Nephron (organoid): Measurements from ENCODE around the gene SLC2A5.

Experiments used
- H3K27ac Mint-ChIP-seq, 3 experiments: 2 replicates each; pipeline ENCODE4 v1.8.0; 2020; ENCODE audit warnings: mixed read lengths in 3 of 3, mild to moderate bottlenecking in 2 of 3, moderate library complexity in 1 of 3
- H3K27me3 Mint-ChIP-seq: 2 replicates; pipeline ENCODE4 v1.8.0; 2021; ENCODE audit warnings: low read depth, mild to moderate bottlenecking, moderate library complexity, mixed read lengths
- H3K36me3 Mint-ChIP-seq: 2 replicates; pipeline ENCODE4 v1.8.0; 2020; ENCODE audit warnings: low read depth, mixed read lengths
- H3K4me1 Mint-ChIP-seq: 2 replicates; pipeline ENCODE4 v1.8.0; 2020; ENCODE audit warnings: mixed read lengths
- H3K4me3 Mint-ChIP-seq, 3 experiments: 2 replicates each; pipeline ENCODE4 v1.8.0; 2020; ENCODE audit warnings: mild to moderate bottlenecking in 3 of 3, mixed read lengths in 3 of 3, moderate library complexity in 2 of 3
- H3K9me3 Mint-ChIP-seq: 2 replicates; pipeline ENCODE4 v1.8.0; 2020; ENCODE audit warnings: mixed read lengths
- TF ChIP-seq, protein P1 (sequence below), 3 experiments: fragments of 200-600 bp; sonication (generic); IDR thresholded peaks; one replicate each; pipeline ENCODE4 v1.5.0; 2021; ENCODE audit warnings: antibody characterized with exemption in 3 of 3; ENCODE audit not compliant: unreplicated experiment in 3 of 3

SLC2A5 gene

DNA sequence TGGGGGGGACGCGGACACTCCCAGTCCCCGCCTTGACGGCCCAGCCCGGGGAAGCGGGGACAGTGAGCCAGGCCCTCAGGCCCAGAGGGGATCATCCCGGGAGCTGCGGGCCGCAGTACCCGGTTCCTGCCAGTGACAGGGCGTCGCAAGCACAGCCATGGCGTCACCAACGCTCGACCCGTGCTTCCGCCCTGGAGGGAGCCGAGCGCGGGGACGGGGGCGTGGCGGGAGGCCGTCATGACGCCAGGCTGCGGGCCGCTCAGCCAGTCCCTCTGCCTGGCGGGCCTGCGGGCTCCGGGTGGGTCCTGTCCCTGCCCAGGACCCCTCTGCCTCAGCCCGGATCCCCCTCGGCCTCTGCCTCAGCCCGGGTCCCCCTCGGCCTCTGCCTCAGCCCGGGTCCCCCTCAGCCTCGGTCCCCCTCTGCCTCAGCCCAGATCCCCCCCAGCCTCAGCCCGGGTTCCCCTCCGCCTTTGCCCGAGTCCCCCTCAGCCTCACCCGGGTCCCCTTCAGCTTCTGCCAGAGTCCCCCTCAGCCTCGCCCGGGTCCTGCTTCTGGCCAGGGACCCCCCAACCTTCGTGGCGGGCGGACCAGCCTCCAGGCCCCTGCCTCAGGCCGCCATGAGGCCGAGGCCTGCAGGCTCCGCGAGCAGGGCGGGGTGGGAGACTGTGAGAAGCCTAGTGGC lies 2.3 kb upstream of the SLC2A5 start:
- H3K4me3 Mint-ChIP-seq, result no peak overlapping the region
- H3K27me3 Mint-ChIP-seq, result peaks cover 14% of the 10 kb centered on the region
- H3K27ac Mint-ChIP-seq, result no peak overlapping the region
- no peaks in the 10 kb centered on the region for H3K9me3 Mint-ChIP-seq
- no peaks in the 10 kb centered on the region for H3K36me3 Mint-ChIP-seq
- TF ChIP-seq, protein P1, sequence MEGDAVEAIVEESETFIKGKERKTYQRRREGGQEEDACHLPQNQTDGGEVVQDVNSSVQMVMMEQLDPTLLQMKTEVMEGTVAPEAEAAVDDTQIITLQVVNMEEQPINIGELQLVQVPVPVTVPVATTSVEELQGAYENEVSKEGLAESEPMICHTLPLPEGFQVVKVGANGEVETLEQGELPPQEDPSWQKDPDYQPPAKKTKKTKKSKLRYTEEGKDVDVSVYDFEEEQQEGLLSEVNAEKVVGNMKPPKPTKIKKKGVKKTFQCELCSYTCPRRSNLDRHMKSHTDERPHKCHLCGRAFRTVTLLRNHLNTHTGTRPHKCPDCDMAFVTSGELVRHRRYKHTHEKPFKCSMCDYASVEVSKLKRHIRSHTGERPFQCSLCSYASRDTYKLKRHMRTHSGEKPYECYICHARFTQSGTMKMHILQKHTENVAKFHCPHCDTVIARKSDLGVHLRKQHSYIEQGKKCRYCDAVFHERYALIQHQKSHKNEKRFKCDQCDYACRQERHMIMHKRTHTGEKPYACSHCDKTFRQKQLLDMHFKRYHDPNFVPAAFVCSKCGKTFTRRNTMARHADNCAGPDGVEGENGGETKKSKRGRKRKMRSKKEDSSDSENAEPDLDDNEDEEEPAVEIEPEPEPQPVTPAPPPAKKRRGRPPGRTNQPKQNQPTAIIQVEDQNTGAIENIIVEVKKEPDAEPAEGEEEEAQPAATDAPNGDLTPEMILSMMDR (IDR thresholded peaks at IDR 0.05; ENCODE audit: unreplicated experiment in 3 of 3), result no peak
- H3K4me1 Mint-ChIP-seq, result peaks cover 37% of the 10 kb centered on the region

DNA sequence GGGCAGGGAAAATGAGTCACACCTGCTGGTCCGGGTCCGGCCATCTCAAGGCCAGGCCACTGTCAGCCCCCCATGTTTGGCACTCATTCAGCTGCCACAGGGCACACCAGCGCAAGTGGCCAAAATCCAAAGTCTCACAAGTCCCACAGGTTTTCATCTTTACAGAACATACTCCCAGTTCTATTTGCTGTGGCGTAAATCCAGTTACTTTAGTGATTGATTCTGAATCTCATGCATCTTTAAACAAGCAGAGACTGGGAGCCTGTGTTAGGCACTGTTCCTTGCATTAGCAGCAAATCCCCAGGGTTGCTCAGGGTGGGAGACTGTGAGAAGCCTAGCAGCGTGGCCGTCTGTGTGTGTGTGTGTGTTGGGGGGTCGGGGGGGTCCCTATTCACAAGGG lies 1.1 kb upstream of the SLC2A5 start:
- H3K9me3 Mint-ChIP-seq, result no peaks in the 10 kb centered on the region
- peaks cover 14% of the 10 kb centered on the region for H3K27me3 Mint-ChIP-seq
- no peaks in the 10 kb centered on the region for H3K36me3 Mint-ChIP-seq
- H3K4me3 Mint-ChIP-seq, result no peak overlapping the region
- H3K27ac Mint-ChIP-seq, result peak overlapping the region; percentile 21 to 48 (median 30)
- TF ChIP-seq, protein P1 (IDR thresholded peaks at IDR 0.05; ENCODE audit: unreplicated experiment in 3 of 3), result no peak
- H3K4me1 Mint-ChIP-seq, result peaks cover 37% of the 10 kb centered on the region

DNA sequence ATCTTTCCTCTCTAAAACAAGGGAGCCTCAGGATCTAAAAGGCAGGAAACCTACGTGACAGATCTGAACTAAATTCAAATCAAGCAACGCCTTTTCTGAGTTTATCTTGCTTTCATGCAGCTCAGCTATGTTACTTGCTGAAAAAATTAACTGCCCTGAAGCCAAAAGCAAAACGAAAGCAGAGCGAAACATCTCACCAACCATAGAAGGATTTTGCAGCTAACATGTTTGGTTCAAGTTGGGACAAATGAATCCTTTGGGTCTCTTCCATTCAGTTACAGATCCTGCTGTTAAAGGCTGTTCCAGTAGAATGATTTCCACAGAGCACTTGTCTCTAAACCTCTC lies 482 bp downstream of the SLC2A5 start:
- no peaks in the 10 kb centered on the region for H3K9me3 Mint-ChIP-seq
- H3K4me1 Mint-ChIP-seq, result peaks cover 38% of the 10 kb centered on the region
- H3K27me3 Mint-ChIP-seq, result peaks cover 3% of the 10 kb centered on the region
- TF ChIP-seq, protein P1 (IDR thresholded peaks at IDR 0.05; ENCODE audit: unreplicated experiment in 3 of 3), result no peak
- no peaks in the 10 kb centered on the region for H3K36me3 Mint-ChIP-seq
- peak overlapping the region; percentile 86 to 89 (median 87) for H3K27ac Mint-ChIP-seq
- peak overlapping the region in 2 of 3 experiments; percentile 26 to 45 for H3K4me3 Mint-ChIP-seq

DNA sequence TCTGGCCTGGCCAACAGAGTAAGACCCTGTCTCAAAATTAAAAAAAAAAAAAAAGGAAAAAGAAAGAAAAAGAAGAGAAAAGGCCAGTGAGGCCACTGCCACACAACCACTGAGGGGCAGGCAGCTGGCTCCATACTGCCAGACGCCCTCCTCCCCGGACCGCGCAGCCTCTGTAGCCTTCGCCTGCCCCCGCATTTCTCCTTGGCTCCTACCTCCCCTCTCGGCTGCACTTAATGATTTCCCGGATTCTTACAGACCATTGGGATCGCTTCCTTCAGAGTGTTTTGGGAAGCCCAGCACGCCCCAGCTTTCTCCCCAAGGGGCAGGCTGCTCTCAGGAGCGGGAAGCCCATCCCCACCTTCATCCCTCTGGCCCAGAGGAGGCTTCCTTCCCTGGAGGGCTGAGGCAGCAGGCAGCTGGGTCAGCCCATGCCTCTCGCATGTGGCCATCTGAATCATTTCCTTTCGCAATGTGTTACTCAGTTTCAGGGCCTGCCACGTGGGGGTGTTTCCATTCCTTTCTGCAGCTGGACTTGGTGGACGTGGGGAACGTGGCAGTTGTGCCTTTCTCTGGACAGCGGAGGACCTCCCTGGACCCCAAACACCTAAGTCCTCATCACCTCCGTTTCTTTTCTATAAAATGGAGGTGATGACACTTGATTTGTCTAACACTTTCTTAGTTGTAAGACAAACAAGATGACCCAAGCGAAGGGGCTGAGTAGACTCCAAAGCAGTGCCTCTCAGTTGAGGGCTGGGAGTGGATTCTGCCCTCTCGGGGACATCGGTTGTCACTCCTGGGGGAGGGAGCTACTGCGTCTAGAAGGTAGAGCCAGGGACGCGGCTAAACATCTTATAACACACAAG lies 2.3 kb downstream of the SLC2A5 start:
- Mint-ChIP-seq H3K4me1 (peaks cover 35% of the 10 kb centered on the region), H3K27ac (peak overlapping the region in 2 of 3 experiments; percentile 31 to 75), H3K36me3 (no peaks in the 10 kb centered on the region), H3K9me3 (no peaks in the 10 kb centered on the region), H3K27me3 (no peaks in the 10 kb centered on the region), H3K4me3 (no peak overlapping the region)
- TF ChIP-seq, protein P1 (IDR thresholded peaks at IDR 0.05; ENCODE audit: unreplicated experiment in 3 of 3), result no peak

DNA sequence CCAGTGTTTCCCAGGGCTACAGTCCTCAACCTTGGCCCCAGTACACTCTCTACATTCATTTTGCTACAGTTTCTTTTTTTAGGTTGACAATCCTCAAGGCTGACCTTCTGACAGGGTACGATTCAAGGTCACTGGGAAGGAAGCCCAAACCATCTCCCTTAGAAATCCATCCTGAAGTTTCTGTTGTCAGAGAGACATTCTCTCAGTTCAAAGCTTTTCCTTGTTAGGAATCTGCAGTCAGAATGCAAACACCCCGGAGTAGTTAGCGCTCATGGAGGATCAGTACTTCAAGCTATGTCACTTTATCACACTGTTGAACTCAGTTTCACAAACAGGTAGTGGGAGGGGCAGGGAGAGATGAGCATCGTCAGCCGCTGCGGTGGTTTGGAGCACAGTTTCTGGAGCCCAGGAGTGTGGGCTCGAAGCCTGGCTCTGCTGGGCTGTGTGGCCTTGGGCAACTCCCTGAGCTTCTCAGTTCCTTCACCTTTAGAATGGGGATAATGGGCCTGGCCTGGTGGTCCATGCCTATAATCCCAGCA lies 4.2 kb downstream of the SLC2A5 start:
- Mint-ChIP-seq H3K4me3 (no peak overlapping the region), H3K4me1 (peaks cover 39% of the 10 kb centered on the region), H3K27ac (peak overlapping the region; percentile 28 to 65 (median 49)), H3K9me3 (no peaks in the 10 kb centered on the region), H3K36me3 (no peaks in the 10 kb centered on the region), H3K27me3 (no peaks in the 10 kb centered on the region)
- TF ChIP-seq, protein P1 (IDR thresholded peaks at IDR 0.05; ENCODE audit: unreplicated experiment in 3 of 3), result no peak
